ENCODE measurements around the gene SPINK8.

The SPINK8 gene

GRCh38 chr3:48356419-48356818, 23.0 kb upstream of the SPINK8 start:
- H3K9ac ChIP-seq (ENCODE audit: low read depth, low read length, poor library complexity, severe bottlenecking) = no peak overlapping the region
- no peak overlapping the region for H3K4me2 ChIP-seq (ENCODE audit: low read depth, low read length, poor library complexity, severe bottlenecking)
- no peaks in the 10 kb centered on the region for H4K20me1 ChIP-seq (ENCODE audit: insufficient read depth, low read length, poor library complexity, severe bottlenecking)
- no peaks in the 10 kb centered on the region; the same call in 1 of the 2 replicates for H3K9me3 ChIP-seq (ENCODE audit: insufficient read depth, low read depth, low read length)
- TF ChIP-seq EZH2phosphoT487 (IDR thresholded peaks at IDR 0.05; ENCODE audit: borderline replicate concordance) (no peak), CTCF (conservative IDR thresholded peaks at IDR 0.05; ENCODE audit: low read length) (no peak)
- no peaks in the 10 kb centered on the region for H3F3A ChIP-seq (ENCODE audit: low read depth)
- H3K79me2 ChIP-seq (ENCODE audit: insufficient read depth, low read length) = no peaks in the 10 kb centered on the region
- no peaks in the 10 kb centered on the region for H3K36me3 ChIP-seq (ENCODE audit: insufficient read depth, low read length)
- H3K4me3 ChIP-seq (ENCODE audit: low read length, poor library complexity, severe bottlenecking) = no peak overlapping the region
- H2AFZ ChIP-seq (ENCODE audit: low read length) = no peak overlapping the region
- H3K4me1 ChIP-seq (ENCODE audit: insufficient read depth, low read length, poor library complexity, severe bottlenecking) = no peaks in the 10 kb centered on the region
- no peaks in the 10 kb centered on the region for H3K9me2 ChIP-seq (replicated peaks; ENCODE audit: low read depth, low read length)
- H3K27me3 ChIP-seq (ENCODE audit: insufficient read depth, low read length, poor library complexity, severe bottlenecking) = no peaks in the 10 kb centered on the region

- no peaks in the 10 kb centered on the region; the same call in 1 of the 2 replicates for H3K9me3 ChIP-seq (ENCODE audit: insufficient read depth, low read depth, low read length)
- no peak overlapping the region for H3K4me2 ChIP-seq (ENCODE audit: low read depth, low read length, poor library complexity, severe bottlenecking)
- H3K79me2 ChIP-seq (ENCODE audit: insufficient read depth, low read length) = no peaks in the 10 kb centered on the region
- peaks cover 8% of the 10 kb centered on the region for H3K27me3 ChIP-seq (ENCODE audit: insufficient read depth, low read length, poor library complexity, severe bottlenecking)
- no peak overlapping the region for H3K9ac ChIP-seq (ENCODE audit: low read depth, low read length, poor library complexity, severe bottlenecking)
- no peaks in the 10 kb centered on the region for H4K20me1 ChIP-seq (ENCODE audit: insufficient read depth, low read length, poor library complexity, severe bottlenecking)
- no peaks in the 10 kb centered on the region for H3K9me2 ChIP-seq (replicated peaks; ENCODE audit: low read depth, low read length)
- H3K4me1 ChIP-seq (ENCODE audit: insufficient read depth, low read length, poor library complexity, severe bottlenecking) = no peaks in the 10 kb centered on the region
- TF ChIP-seq CTCF (conservative IDR thresholded peaks at IDR 0.05; ENCODE audit: low read length) (no peak), EZH2phosphoT487 (IDR thresholded peaks at IDR 0.05; ENCODE audit: borderline replicate concordance) (no peak)
- no peak overlapping the region for H2AFZ ChIP-seq (ENCODE audit: low read length)
- H3F3A ChIP-seq (ENCODE audit: low read depth) = no peaks in the 10 kb centered on the region
- no peak overlapping the region for H3K4me3 ChIP-seq (ENCODE audit: low read length, poor library complexity, severe bottlenecking)
- H3K36me3 ChIP-seq (ENCODE audit: insufficient read depth, low read length) = no peaks in the 10 kb centered on the region
These were observed 20.5 kb upstream of the SPINK8 start for GRCh38 chr3:48353987-48354386.

GRCh38 chr3:48352546-48352945, 19.1 kb upstream of the SPINK8 start:
- TF ChIP-seq EZH2phosphoT487 (IDR thresholded peaks at IDR 0.05; ENCODE audit: borderline replicate concordance) = no peak
- no peak for TF ChIP-seq CTCF (conservative IDR thresholded peaks at IDR 0.05; ENCODE audit: low read length)
- Histone ChIP-seq H2AFZ (ENCODE audit: low read length) (no peak overlapping the region), H4K20me1 (ENCODE audit: insufficient read depth, low read length, poor library complexity, severe bottlenecking) (no peaks in the 10 kb centered on the region), H3K4me3 (ENCODE audit: low read length, poor library complexity, severe bottlenecking) (no peak overlapping the region), H3K9me2 (replicated peaks; ENCODE audit: low read depth, low read length) (no peaks in the 10 kb centered on the region), H3K27me3 (ENCODE audit: insufficient read depth, low read length, poor library complexity, severe bottlenecking) (peaks cover 8% of the 10 kb centered on the region), H3K79me2 (ENCODE audit: insufficient read depth, low read length) (no peaks in the 10 kb centered on the region), H3K36me3 (ENCODE audit: insufficient read depth, low read length) (no peaks in the 10 kb centered on the region), H3K9ac (ENCODE audit: low read depth, low read length, poor library complexity, severe bottlenecking) (no peak overlapping the region), H3K9me3 (ENCODE audit: insufficient read depth, low read depth, low read length) (no peaks in the 10 kb centered on the region; the same call in 1 of the 2 replicates), H3K4me1 (ENCODE audit: insufficient read depth, low read length, poor library complexity, severe bottlenecking) (no peaks in the 10 kb centered on the region), H3K4me2 (ENCODE audit: low read depth, low read length, poor library complexity, severe bottlenecking) (no peak overlapping the region), H3F3A (ENCODE audit: low read depth) (no peaks in the 10 kb centered on the region)
